CD4-positive, CD25-positive, alpha-beta regulatory T cell (primary cell): ENCODE data around the gene ZFP57. TPM values are rescaled to one million over a fixed set of nuclear protein-coding genes. Genes with fewer than 3 reads are reported as not detected.
A peak's percentile ranks its signal among the peaks of the same experiment; 100 is the strongest.

Source experiments
- ATAC-seq, 2 donors: fragments of 150-1000 bp; cut with Tn5 transposase; one replicate each; pipeline ENCODE4 v1.10.0; 2021; ENCODE audit warnings: low read depth in 2 of 2, moderate number of reproducible peaks in 2 of 2, moderate library complexity in 1 of 2
- DNase-seq, 3 donors: peaks; one replicate each; pipeline versions ENCODE4 v3.0.0 to v3.0.0-alpha.2; 2012 to 2022; ENCODE audit warnings: mixed read lengths in 1 of 3
- H3K27ac ChIP-seq: one replicate; pipeline ENCODE4 v1.7.0; 2013; ENCODE audit warnings: mild to moderate bottlenecking, low read length; ENCODE audit not compliant: insufficient read depth, poor library complexity, severe bottlenecking
- H3K27me3 ChIP-seq: one replicate; pipeline ENCODE4 v1.7.0; 2013; ENCODE audit warnings: low read length; ENCODE audit not compliant: control insufficient read depth, insufficient read depth
- H3K36me3 ChIP-seq: one replicate; pipeline ENCODE4 v1.7.0; 2013; ENCODE audit warnings: mild to moderate bottlenecking, low read length, moderate library complexity; ENCODE audit not compliant: control insufficient read depth, insufficient read depth
- H3K4me1 ChIP-seq: 2 replicates; pipeline ENCODE4 v1.7.0; 2013; ENCODE audit warnings: mild to moderate bottlenecking, low read length; ENCODE audit not compliant: insufficient read depth, control insufficient read depth, poor library complexity, severe bottlenecking
- H3K4me3 ChIP-seq: one replicate; pipeline ENCODE4 v1.7.0; 2013; ENCODE audit warnings: low read depth, mild to moderate bottlenecking, low read length, moderate library complexity
- H3K9me3 ChIP-seq, 2 experiments: 1 replicate in 1 of 2; 2 replicates in 1 of 2; pipeline ENCODE4 v1.7.0; 2013; ENCODE audit warnings: low read length in 2 of 2, mild to moderate bottlenecking in 1 of 2, moderate library complexity in 1 of 2; ENCODE audit not compliant: control insufficient read depth in 2 of 2
- H3K27ac Mint-ChIP-seq, 3 donors: one replicate each; pipeline ENCODE4 v1.8.0; 2020 to 2022; ENCODE audit warnings: mild to moderate bottlenecking in 3 of 3, mixed read lengths in 3 of 3, moderate library complexity in 2 of 3
- H3K27me3 Mint-ChIP-seq: one replicate; pipeline ENCODE4 v1.8.0; 2022; ENCODE audit warnings: mild to moderate bottlenecking, mixed read lengths
- H3K36me3 Mint-ChIP-seq: one replicate; pipeline ENCODE4 v1.8.0; 2020; ENCODE audit warnings: mixed read lengths
- H3K4me1 Mint-ChIP-seq, 4 donors: one replicate each; pipeline ENCODE4 v1.8.0; 2020 to 2022; ENCODE audit warnings: mixed read lengths in 4 of 4, mild to moderate bottlenecking in 1 of 4
- H3K4me3 Mint-ChIP-seq, 4 donors: one replicate each; pipeline ENCODE4 v1.8.0; 2020 to 2022; ENCODE audit warnings: mild to moderate bottlenecking in 4 of 4, mixed read lengths in 4 of 4, moderate library complexity in 3 of 4
- H3K9me3 Mint-ChIP-seq, 7 donors: one replicate each; pipeline ENCODE4 v1.8.0; 2020 to 2022; ENCODE audit warnings: mixed read lengths in 7 of 7, mild to moderate bottlenecking in 3 of 7, moderate library complexity in 2 of 7
- polyA plus RNA-seq, 4 donors: library from polyadenylated mRNA; unstranded; fragments of 300-500 nt; fragmentation: Illumina TruSeq; gene quantifications; one replicate each; pipeline ENCODE4 v1.2.3, GENCODE V29; 2021
- total RNA-seq: library from RNA; stranded (reverse); gene quantifications from one replicate; pipeline ENCODE4 v1.2.3, GENCODE V29; 2022

The ZFP57 gene
- total and polyA plus RNA-seq, 5 donors from 2014 or later, result 1.0 to 4.8 (median 2.4) TPM; not detected in 2

- no peaks in the 10 kb centered on the region for H3K9me3 ChIP-seq
- Mint-ChIP-seq H3K4me3 (peak overlapping the region; percentile 73 to 99 (median 96)), H3K36me3 (no peaks in the 10 kb centered on the region), H3K27ac (peak overlapping the region; percentile 99), H3K4me1 (peaks cover 4 to 21% (median 17%) of the 10 kb centered on the region in 4 donors), H3K9me3 (no peaks in the 10 kb centered on the region), H3K27me3 (peaks cover 8% of the 10 kb centered on the region)
- H3K36me3 ChIP-seq, result no peaks in the 10 kb centered on the region
- H3K4me3 ChIP-seq, result peak overlapping the region; percentile 96
- ATAC-seq (peak; percentile 96 to 97), DNase-seq (peak; percentile 98)
- peaks cover 5% of the 10 kb centered on the region for H3K27me3 ChIP-seq
- peaks cover 17% of the 10 kb centered on the region for H3K4me1 ChIP-seq
- peak overlapping the region; percentile 92 for H3K27ac ChIP-seq
Observed at GRCh38 chr6:29649701-29650673, 31.0 kb downstream of the ZFP57 start.

- peak overlapping the region in 1 of 4 donors; percentile 24 for H3K4me3 Mint-ChIP-seq
- no peak overlapping the region for H3K27ac ChIP-seq
- no peaks in the 10 kb centered on the region for H3K36me3 ChIP-seq
- peaks cover 11% of the 10 kb centered on the region for H3K4me1 ChIP-seq
- H3K9me3 Mint-ChIP-seq, result no peaks in the 10 kb centered on the region
- peak overlapping the region in 1 of 3 donors; percentile 99 for H3K27ac Mint-ChIP-seq
- peak in 1 of 3 donors; percentile 37 for DNase-seq
- H3K9me3 ChIP-seq, result no peaks in the 10 kb centered on the region
- no peak overlapping the region for H3K4me3 ChIP-seq
- H3K4me1 Mint-ChIP-seq, result peaks cover 5 to 26% (median 16%) of the 10 kb centered on the region in 4 donors
- no peak for ATAC-seq
- H3K27me3 ChIP-seq, result no peaks in the 10 kb centered on the region
- no peaks in the 10 kb centered on the region for H3K36me3 Mint-ChIP-seq
- peaks cover 5% of the 10 kb centered on the region for H3K27me3 Mint-ChIP-seq
Observed at GRCh38 chr6:29647927-29648642, 32.9 kb downstream of the ZFP57 start.

- Histone ChIP-seq H3K27me3 (no peaks in the 10 kb centered on the region), H3K4me3 (peak overlapping the region; percentile 55), H3K9me3 (no peaks in the 10 kb centered on the region), H3K36me3 (no peaks in the 10 kb centered on the region), H3K4me1 (peaks cover 20% of the 10 kb centered on the region), H3K27ac (peak overlapping the region; percentile 41)
- Mint-ChIP-seq H3K36me3 (no peaks in the 10 kb centered on the region), H3K9me3 (no peaks in the 10 kb centered on the region), H3K4me3 (peak overlapping the region; percentile 26 to 87 (median 84)), H3K27me3 (no peaks in the 10 kb centered on the region), H3K27ac (peak overlapping the region; percentile 93 to 97 (median 94)), H3K4me1 (peaks cover 7 to 34% (median 12%) of the 10 kb centered on the region in 4 donors)
- peak; percentile 81 to 87 for ATAC-seq
- DNase-seq, result peak in 2 of 3 donors; percentile 39 to 84
Observed at GRCh38 chr6:29641430-29642148, 39.4 kb downstream of the ZFP57 start.

GRCh38 chr6:29637247-29637646 lies 43.7 kb downstream of the ZFP57 start:
- H3K27me3 ChIP-seq, result no peaks in the 10 kb centered on the region
- H3K27ac ChIP-seq, result no peak overlapping the region
- no peaks in the 10 kb centered on the region for H3K27me3 Mint-ChIP-seq
- no peaks in the 10 kb centered on the region for H3K9me3 ChIP-seq
- peaks cover 11 to 38% (median 18%) of the 10 kb centered on the region in 4 donors for H3K4me1 Mint-ChIP-seq
- no peaks in the 10 kb centered on the region for H3K36me3 ChIP-seq
- no peak overlapping the region for H3K27ac Mint-ChIP-seq
- peaks cover 35% of the 10 kb centered on the region for H3K4me1 ChIP-seq
- DNase-seq, result no peak
- H3K4me3 Mint-ChIP-seq, result peak overlapping the region in 1 of 4 donors; percentile 90
- no peak overlapping the region for H3K4me3 ChIP-seq
- H3K9me3 Mint-ChIP-seq, result no peaks in the 10 kb centered on the region
- H3K36me3 Mint-ChIP-seq, result no peaks in the 10 kb centered on the region
- no peak for ATAC-seq

GRCh38 chr6:29633534-29633905 lies 47.4 kb downstream of the ZFP57 start:
- peak in 1 of 3 donors; percentile 20 for DNase-seq
- Mint-ChIP-seq H3K4me1 (peaks cover 21 to 55% (median 35%) of the 10 kb centered on the region in 4 donors), H3K36me3 (no peaks in the 10 kb centered on the region), H3K27me3 (peaks cover 16% of the 10 kb centered on the region), H3K27ac (peak overlapping the region in 2 of 3 donors; percentile 89 to 95), H3K4me3 (peak overlapping the region; percentile 81 to 91 (median 88)), H3K9me3 (no peaks in the 10 kb centered on the region)
- H3K36me3 ChIP-seq, result no peaks in the 10 kb centered on the region
- peak overlapping the region; percentile 67 for H3K27ac ChIP-seq
- H3K9me3 ChIP-seq, result no peaks in the 10 kb centered on the region
- no peak for ATAC-seq
- peaks cover 42% of the 10 kb centered on the region for H3K4me1 ChIP-seq
- no peaks in the 10 kb centered on the region for H3K27me3 ChIP-seq
- peak overlapping the region; percentile 48 for H3K4me3 ChIP-seq

GRCh38 chr6:29632789-29633533 lies 48.0 kb downstream of the ZFP57 start, which contains the start of gene GABBR1:
TSS of gene GABBR1 (minus strand) at chr6:29633183. CDS start at chr6:29632385, 798 bp downstream.
- peak within 1 kb of the TSS; percentile 87 to 97 (median 90) for H3K4me3 Mint-ChIP-seq
- peak within 1 kb of the TSS; percentile 67 for H3K27ac ChIP-seq
- peak within 1 kb of the TSS; percentile 67 for H3K4me3 ChIP-seq
- H3K4me1 Mint-ChIP-seq, result peaks cover 21 to 59% (median 38%) of the 10 kb centered on the region in 4 donors
- no peaks in the 10 kb centered on the region for H3K9me3 ChIP-seq
- H3K9me3 Mint-ChIP-seq, result no peaks in the 10 kb centered on the region
- H3K36me3 ChIP-seq, result no peaks in the 10 kb centered on the region
- H3K36me3 Mint-ChIP-seq, result no peaks in the 10 kb centered on the region
- H3K27me3 Mint-ChIP-seq, result peaks cover 16% of the 10 kb centered on the region
- H3K27me3 ChIP-seq, result no peaks in the 10 kb centered on the region
- H3K27ac Mint-ChIP-seq, result peak within 1 kb of the TSS; percentile 78 to 95 (median 89)
- H3K4me1 ChIP-seq, result peaks cover 46% of the 10 kb centered on the region
- ATAC-seq (peak; percentile 75 to 80), DNase-seq (peak; percentile 64 to 80 (median 75))
